Right lobe of liver (tissue), 4 donors: ENCODE data around the gene KLF16.

Experiments
- POLR2A ChIP-seq: fragments of 450-650 bp; IDR thresholded peaks from one replicate; pipeline ENCODE4 v1.6.1; 2017; ENCODE audit warnings: antibody characterized with exemption, mild to moderate bottlenecking
- TF ChIP-seq, protein P1 (sequence below), 4 donors: fragments of 200-600 bp in 3 of 4; fragments of 450-650 bp in 1 of 4; IDR thresholded peaks; one replicate each; pipeline versions ENCODE4 v1.5.1 to v1.8.0; 2016 to 2022; ENCODE audit warnings: antibody characterized with exemption in 4 of 4, mild to moderate bottlenecking in 2 of 4
- donor health status: DM: no; HTN: no; CAD: no.
- donor health status: DM: no; HTN: no; CAD: no.
- donor health status: DM: no; HTN: yes; CAD: no.

DNA sequence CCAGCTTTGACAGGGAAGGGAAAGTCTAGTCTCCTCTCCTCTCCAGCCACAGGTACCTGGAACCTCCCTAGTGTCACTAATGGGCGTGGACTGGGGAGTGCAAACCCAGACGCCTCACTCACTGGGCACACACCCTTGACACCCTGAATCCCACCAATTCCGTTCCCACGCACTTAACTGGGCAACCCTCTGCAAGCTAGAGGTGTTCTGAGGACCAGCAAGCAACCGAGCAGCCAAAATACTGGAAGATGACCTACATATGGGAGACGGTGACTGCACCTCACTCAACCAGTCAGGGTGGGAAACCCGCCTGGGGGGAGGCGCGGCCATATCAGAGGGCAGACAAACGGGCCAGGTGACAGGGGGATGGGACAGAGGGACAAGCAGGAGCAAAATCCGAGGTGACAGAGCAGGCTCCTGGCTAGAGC lies 20.9 kb upstream of the KLF16 start:
- no peak for TF ChIP-seq POLR2A
- TF ChIP-seq, protein P1, sequence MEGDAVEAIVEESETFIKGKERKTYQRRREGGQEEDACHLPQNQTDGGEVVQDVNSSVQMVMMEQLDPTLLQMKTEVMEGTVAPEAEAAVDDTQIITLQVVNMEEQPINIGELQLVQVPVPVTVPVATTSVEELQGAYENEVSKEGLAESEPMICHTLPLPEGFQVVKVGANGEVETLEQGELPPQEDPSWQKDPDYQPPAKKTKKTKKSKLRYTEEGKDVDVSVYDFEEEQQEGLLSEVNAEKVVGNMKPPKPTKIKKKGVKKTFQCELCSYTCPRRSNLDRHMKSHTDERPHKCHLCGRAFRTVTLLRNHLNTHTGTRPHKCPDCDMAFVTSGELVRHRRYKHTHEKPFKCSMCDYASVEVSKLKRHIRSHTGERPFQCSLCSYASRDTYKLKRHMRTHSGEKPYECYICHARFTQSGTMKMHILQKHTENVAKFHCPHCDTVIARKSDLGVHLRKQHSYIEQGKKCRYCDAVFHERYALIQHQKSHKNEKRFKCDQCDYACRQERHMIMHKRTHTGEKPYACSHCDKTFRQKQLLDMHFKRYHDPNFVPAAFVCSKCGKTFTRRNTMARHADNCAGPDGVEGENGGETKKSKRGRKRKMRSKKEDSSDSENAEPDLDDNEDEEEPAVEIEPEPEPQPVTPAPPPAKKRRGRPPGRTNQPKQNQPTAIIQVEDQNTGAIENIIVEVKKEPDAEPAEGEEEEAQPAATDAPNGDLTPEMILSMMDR (IDR thresholded peaks at IDR 0.05) = no peak
